A549 (cell line): ENCODE results near the gene C1GALT1C1. TPM values are rescaled to one million over a fixed set of nuclear protein-coding genes. Genes with fewer than 3 reads are reported as not detected.
A peak's percentile ranks its signal among the peaks of the same experiment; 100 is the strongest.

Experiments used
- BHLHE40 ChIP-seq: IDR thresholded peaks from 2 replicates; pipeline ENCODE4 v1.6.1; 2012; ENCODE audit warnings: low read depth, low read length, inconsistent platforms
- CBX8 ChIP-seq: fragments of 200-600 bp; sonication (generic); IDR thresholded peaks from 2 replicates; pipeline ENCODE4 v1.6.1; 2016
- CHD4 ChIP-seq: fragments of 200-600 bp; sonication (generic); IDR thresholded peaks from 2 replicates; pipeline ENCODE4 v1.6.1; 2016; ENCODE audit warnings: antibody characterized with exemption, mild to moderate bottlenecking, borderline replicate concordance
- EHF ChIP-seq: fragments of 250-450 bp; sonication (Bioruptor Pico); IDR thresholded peaks from 2 replicates; pipeline ENCODE4 v1.5.0; 2020; ENCODE audit warnings: mild to moderate bottlenecking
- ELK1 ChIP-seq: fragments of 150-350 bp; IDR thresholded peaks from 2 replicates; pipeline ENCODE4 v1.6.1; 2014; ENCODE audit warnings: low read depth, mild to moderate bottlenecking, low read length
- EP300 ChIP-seq, 2 experiments: fragments of >200 bp; sonication (Bioruptor Twin); formaldehyde crosslinking; IDR thresholded peaks; 2 replicates in 1 of 2; 3 replicates in 1 of 2; pipeline ENCODE4 v1.6.1; 2016 to 2017
- FOSL2 ChIP-seq, 2 experiments: fragments of 450-650 bp in 1 of 2; fragments of >200 bp in 1 of 2; sonication (Bioruptor Twin) in 1 of 2; formaldehyde crosslinking; IDR thresholded peaks; 2 replicates each; pipeline versions ENCODE4 v1.5.0 to v1.6.1; 2016 to 2020; ENCODE audit warnings: mild to moderate bottlenecking in 1 of 2, moderate library complexity in 1 of 2
- FOXS1 ChIP-seq: fragments of 250-450 bp; sonication (Bioruptor Pico); IDR thresholded peaks from 2 replicates; pipeline ENCODE4 v1.5.0; 2020; ENCODE audit warnings: mild to moderate bottlenecking, moderate library complexity
- GATA3 ChIP-seq: IDR thresholded peaks from 2 replicates; pipeline ENCODE4 v1.6.1; 2012; ENCODE audit warnings: borderline replicate concordance
- HES2 ChIP-seq: fragments of >200 bp; sonication (Bioruptor Twin); formaldehyde crosslinking; IDR thresholded peaks from 2 replicates; pipeline ENCODE4 v1.6.1; 2016
- HOXA7 ChIP-seq: fragments of 250-450 bp; sonication (Bioruptor Pico); IDR thresholded peaks from 2 replicates; pipeline ENCODE4 v1.5.0; 2020; ENCODE audit warnings: mild to moderate bottlenecking, moderate library complexity
- HOXB13 ChIP-seq: fragments of 250-450 bp; sonication (Bioruptor Pico); IDR thresholded peaks from 2 replicates; pipeline ENCODE4 v1.5.0; 2020; ENCODE audit warnings: low read depth, mild to moderate bottlenecking, moderate library complexity
- JUN ChIP-seq, 2 experiments: fragments of >200 bp; sonication (Bioruptor Twin); formaldehyde crosslinking; IDR thresholded peaks; 2 replicates in 1 of 2; 3 replicates in 1 of 2; pipeline ENCODE4 v1.6.1; 2016 to 2017
- JUNB ChIP-seq: fragments of >200 bp; sonication (Bioruptor Twin); formaldehyde crosslinking; IDR thresholded peaks from 2 replicates; pipeline ENCODE4 v1.6.1; 2016
- MAFK ChIP-seq: fragments of 450-650 bp; IDR thresholded peaks from 2 replicates; pipeline ENCODE4 v1.6.1; 2014; ENCODE audit not compliant: partially characterized antibody
- NPAS2 ChIP-seq: fragments of 250-450 bp; sonication (Bioruptor Pico); IDR thresholded peaks from 2 replicates; pipeline ENCODE4 v1.8.0; 2022; ENCODE audit warnings: mild to moderate bottlenecking, moderate library complexity, borderline replicate concordance
- NR3C1 ChIP-seq: fragments of >200 bp; sonication (Bioruptor Twin); formaldehyde crosslinking; IDR thresholded peaks from 3 replicates; pipeline ENCODE4 v1.6.1; 2017
- RARB ChIP-seq: fragments of 250-450 bp; sonication (Bioruptor Pico); IDR thresholded peaks from 2 replicates; pipeline ENCODE4 v1.8.0; 2021; ENCODE audit warnings: mild to moderate bottlenecking, moderate library complexity
- RCOR1 ChIP-seq: fragments of 150-350 bp; IDR thresholded peaks from 2 replicates; pipeline ENCODE4 v1.6.1; 2014; ENCODE audit warnings: antibody characterized with exemption, low read length, low read depth
- SMC3 ChIP-seq: fragments of >200 bp; sonication (Bioruptor Twin); formaldehyde crosslinking; IDR thresholded peaks from 3 replicates; pipeline ENCODE4 v1.6.1; 2018; ENCODE audit warnings: inconsistent platforms
- USF2 ChIP-seq: fragments of 450-650 bp; IDR thresholded peaks from 2 replicates; pipeline ENCODE4 v1.6.1; 2014; ENCODE audit warnings: antibody characterized with exemption
- ZFP36 ChIP-seq: fragments of 450-650 bp; IDR thresholded peaks from 2 replicates; pipeline ENCODE4 v1.6.1; 2014; ENCODE audit warnings: borderline replicate concordance; ENCODE audit not compliant: partially characterized antibody
- ZNF302 ChIP-seq: fragments of 250-450 bp; sonication (Bioruptor Pico); IDR thresholded peaks from 2 replicates; pipeline ENCODE4 v1.9.0; 2021; ENCODE audit warnings: inconsistent platforms, mild to moderate bottlenecking, moderate library complexity
- ZSCAN20 ChIP-seq: fragments of 250-450 bp; sonication (Bioruptor Pico); IDR thresholded peaks from 2 replicates; pipeline ENCODE4 v1.8.0; 2022; ENCODE audit warnings: mild to moderate bottlenecking, moderate library complexity
- polyA plus RNA-seq, 4 experiments: library from polyadenylated mRNA; depleted of rRNA in 3 of 4; stranded (reverse); fragments of >200 nt; fragmentation: RNase III in 1 of 4; extraction: RNeasy Plus Mini Kit Qiagen cat#74134 plus additional on column Dnase treatment in 1 of 4; gene quantifications; 2 replicates in 3 of 4; 3 replicates in 1 of 4; pipeline ENCODE4 v1.2.3, GENCODE V29; 2011 to 2017
- TF ChIP-seq, protein P1 (sequence below): fragments of 200-600 bp; sonication (generic); IDR thresholded peaks from 2 replicates; pipeline ENCODE4 v1.6.1; 2016; ENCODE audit warnings: antibody characterized with exemption, mild to moderate bottlenecking, moderate library complexity
- TF ChIP-seq, protein P2 (sequence below): IDR thresholded peaks from 2 replicates; pipeline ENCODE4 v1.6.1; 2012; ENCODE audit warnings: low read depth, borderline replicate concordance

C1GALT1C1 gene
- polyA plus RNA-seq, 2 of the 4 experiments (the other 2 are of a cell fraction): 38.4 to 49.6 TPM

DNA sequence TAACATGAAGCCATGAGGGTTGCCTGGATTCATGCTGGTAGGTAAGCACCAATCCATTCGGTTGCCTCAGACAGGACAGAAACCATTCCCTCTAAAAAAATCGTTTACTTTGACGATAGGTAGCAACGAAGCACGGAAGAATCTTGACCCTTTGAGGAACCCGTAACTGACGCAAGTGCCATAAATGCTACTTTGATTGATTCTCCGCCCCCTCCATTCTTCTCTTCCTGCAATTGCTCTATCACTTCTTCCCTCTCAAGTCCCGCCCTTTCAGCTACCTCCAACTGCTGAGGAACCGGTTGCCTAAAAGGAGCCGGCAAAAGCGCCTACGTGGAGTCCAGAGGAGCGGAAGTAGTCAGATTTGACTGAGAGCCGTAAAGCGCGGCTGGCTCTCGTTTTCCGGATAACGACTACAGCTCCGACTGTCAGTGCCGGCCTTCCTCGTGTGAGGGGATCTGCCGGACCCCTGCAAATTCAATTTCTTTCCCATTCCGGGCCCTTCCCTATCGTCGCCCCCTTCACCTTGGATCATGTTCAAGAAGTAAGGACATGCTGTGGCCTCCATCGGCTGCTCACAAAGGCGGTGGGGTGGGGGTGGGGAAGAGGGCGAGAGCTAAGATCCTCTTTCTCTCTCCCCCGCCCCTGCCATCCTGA, 26.0 kb downstream of the C1GALT1C1 start, which contains the start of gene MCTS1 (continued):
- TF ChIP-seq HES2 (no peak), FOXS1 (CRISPR knock-in tag) (no peak), ZNF302 (CRISPR knock-in tag) (no peak), BHLHE40 (no peak), CBX8 (no peak), MAFK (peak; percentile 2), ZFP36 (no peak), HOXA7 (no peak), SMC3 (0 out of 3 replicates have a peak, but pooled peaks have one; percentile 4), EP300 (IDR thresholded peaks at IDR 0.05) (no peak), NR3C1 (no peak), RCOR1 (no peak), HOXB13 (no peak), GATA3 (0 out of 2 replicates have a peak, but pooled peaks have one; percentile 18), ELK1 (no peak), ZSCAN20 (CRISPR knock-in tag) (no peak), CHD4 (no peak), RARB (CRISPR knock-in tag) (no peak), EHF (CRISPR knock-in tag) (no peak), JUNB (no peak), FOSL2 (IDR thresholded peaks at IDR 0.05) (no peak), FOSL2 (CRISPR knock-in tag; IDR thresholded peaks at IDR 0.05) (no peak), JUN (IDR thresholded peaks at IDR 0.05) (peak in 1 of 2 experiments; percentile 77; a peak in 4 of 5 replicates), USF2 (no peak), NPAS2 (CRISPR knock-in tag) (no peak)
- TF ChIP-seq, protein P1, sequence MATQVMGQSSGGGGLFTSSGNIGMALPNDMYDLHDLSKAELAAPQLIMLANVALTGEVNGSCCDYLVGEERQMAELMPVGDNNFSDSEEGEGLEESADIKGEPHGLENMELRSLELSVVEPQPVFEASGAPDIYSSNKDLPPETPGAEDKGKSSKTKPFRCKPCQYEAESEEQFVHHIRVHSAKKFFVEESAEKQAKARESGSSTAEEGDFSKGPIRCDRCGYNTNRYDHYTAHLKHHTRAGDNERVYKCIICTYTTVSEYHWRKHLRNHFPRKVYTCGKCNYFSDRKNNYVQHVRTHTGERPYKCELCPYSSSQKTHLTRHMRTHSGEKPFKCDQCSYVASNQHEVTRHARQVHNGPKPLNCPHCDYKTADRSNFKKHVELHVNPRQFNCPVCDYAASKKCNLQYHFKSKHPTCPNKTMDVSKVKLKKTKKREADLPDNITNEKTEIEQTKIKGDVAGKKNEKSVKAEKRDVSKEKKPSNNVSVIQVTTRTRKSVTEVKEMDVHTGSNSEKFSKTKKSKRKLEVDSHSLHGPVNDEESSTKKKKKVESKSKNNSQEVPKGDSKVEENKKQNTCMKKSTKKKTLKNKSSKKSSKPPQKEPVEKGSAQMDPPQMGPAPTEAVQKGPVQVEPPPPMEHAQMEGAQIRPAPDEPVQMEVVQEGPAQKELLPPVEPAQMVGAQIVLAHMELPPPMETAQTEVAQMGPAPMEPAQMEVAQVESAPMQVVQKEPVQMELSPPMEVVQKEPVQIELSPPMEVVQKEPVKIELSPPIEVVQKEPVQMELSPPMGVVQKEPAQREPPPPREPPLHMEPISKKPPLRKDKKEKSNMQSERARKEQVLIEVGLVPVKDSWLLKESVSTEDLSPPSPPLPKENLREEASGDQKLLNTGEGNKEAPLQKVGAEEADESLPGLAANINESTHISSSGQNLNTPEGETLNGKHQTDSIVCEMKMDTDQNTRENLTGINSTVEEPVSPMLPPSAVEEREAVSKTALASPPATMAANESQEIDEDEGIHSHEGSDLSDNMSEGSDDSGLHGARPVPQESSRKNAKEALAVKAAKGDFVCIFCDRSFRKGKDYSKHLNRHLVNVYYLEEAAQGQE: no peak
- TF ChIP-seq, protein P2, sequence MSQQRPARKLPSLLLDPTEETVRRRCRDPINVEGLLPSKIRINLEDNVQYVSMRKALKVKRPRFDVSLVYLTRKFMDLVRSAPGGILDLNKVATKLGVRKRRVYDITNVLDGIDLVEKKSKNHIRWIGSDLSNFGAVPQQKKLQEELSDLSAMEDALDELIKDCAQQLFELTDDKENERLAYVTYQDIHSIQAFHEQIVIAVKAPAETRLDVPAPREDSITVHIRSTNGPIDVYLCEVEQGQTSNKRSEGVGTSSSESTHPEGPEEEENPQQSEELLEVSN: 0 out of 2 replicates have a peak, but pooled peaks have one; percentile 26
